Activated naive CD4-positive, alpha-beta T cell treated with anti-CD3 and anti-CD28 coated beads for 36 hours (primary cell): Measurements from ENCODE around the gene CHMP3. TPM values are rescaled to one million over a fixed set of nuclear protein-coding genes. Genes with fewer than 3 reads are reported as not detected.
"Not testable (repeated sequence)": the region's sequence is repeated elsewhere in the genome, so short reads cannot be mapped to it uniquely, and the experiment has no call there.

ENCODE experiments used
- CTCF ChIA-PET: fragments of 350-600 bp; sonication (Branson Sonifier 250); formaldehyde crosslinking; loops from one replicate; lab custom pipeline; 2021; ENCODE audit warnings: antibody characterized with exemption; lab: Charles Lee
- DNase-seq: peaks from one replicate; pipeline ENCODE4 v3.0.0-alpha.2; 2020
- H3K27ac Mint-ChIP-seq: one replicate; pipeline ENCODE4 v1.8.0; 2021; ENCODE audit warnings: mild to moderate bottlenecking, mixed read lengths
- H3K27me3 Mint-ChIP-seq: one replicate; pipeline ENCODE4 v1.8.0; 2021; ENCODE audit warnings: low read depth, mixed read lengths
- H3K36me3 Mint-ChIP-seq: one replicate; pipeline ENCODE4 v1.8.0; 2021; ENCODE audit warnings: low read depth, mixed read lengths
- H3K4me1 Mint-ChIP-seq: one replicate; pipeline ENCODE4 v1.8.0; 2021; ENCODE audit warnings: low read depth, mixed read lengths
- H3K4me3 Mint-ChIP-seq: one replicate; pipeline ENCODE4 v1.8.0; 2021; ENCODE audit warnings: mild to moderate bottlenecking, moderate library complexity, mixed read lengths
- H3K9me3 Mint-ChIP-seq: one replicate; pipeline ENCODE4 v1.8.0; 2021; ENCODE audit warnings: mixed read lengths
- intact Hi-C: fragments of 100-400 bp; cut with micrococcal nuclease; formaldehyde crosslinking; loops from one replicate; pipeline ENCODE4 v1.15.1; 2023
- total RNA-seq, 2 experiments: library from RNA; stranded (reverse); gene quantifications; one replicate each; pipeline ENCODE4 v1.2.3, GENCODE V29; 2021

Gene CHMP3
- total RNA-seq = 10 to 100 TPM; 27.0 to 29.6 TPM

DNA sequence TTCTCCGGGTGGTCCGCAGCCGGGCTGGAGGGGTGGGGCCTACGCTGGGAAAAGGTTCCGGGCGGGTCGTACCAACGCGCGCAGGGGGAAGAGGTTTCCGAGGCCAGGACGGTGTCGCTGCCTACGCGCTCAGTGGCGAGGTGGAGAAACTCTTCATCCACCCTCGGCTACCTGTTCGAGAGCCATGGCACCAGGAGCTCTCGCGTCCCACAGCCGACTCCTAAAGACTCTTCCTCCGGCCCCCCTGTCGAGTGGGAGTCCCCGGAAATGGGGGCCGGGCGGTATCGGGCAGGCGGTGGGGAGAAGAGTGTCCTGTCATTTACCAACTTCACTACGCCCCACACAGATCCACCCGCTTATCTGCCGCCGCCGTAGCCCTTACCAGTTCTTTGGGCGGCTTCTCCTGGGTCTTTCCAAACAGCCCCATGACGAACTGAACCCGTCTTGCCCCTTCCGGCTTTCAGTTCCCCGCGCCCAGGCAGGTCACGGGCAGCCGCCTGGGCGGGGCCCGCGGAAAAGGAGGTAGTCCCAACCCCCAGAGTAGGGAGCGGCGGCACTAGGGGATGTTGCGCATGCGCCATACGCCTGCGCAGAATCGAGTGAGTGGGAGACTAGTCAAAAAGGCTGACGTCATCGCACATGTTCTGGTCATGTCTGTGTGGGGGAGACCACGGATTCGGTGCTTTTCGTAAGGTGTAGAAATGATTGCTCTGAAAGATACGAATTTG, at the start of gene CHMP3:
CHMP3 (minus strand) TSS at position 522 of the 728 bp plus-strand sequence; CDS start at position 427, 95 bp downstream.
- peak; percentile 97 for DNase-seq
- Mint-ChIP-seq H3K27ac (peak within 1 kb of the TSS; percentile 99), H3K4me1 (peaks cover 25% of the 10 kb centered on the region), H3K36me3 (peaks cover 17% of the 10 kb centered on the region), H3K27me3 (no peaks in the 10 kb centered on the region), H3K9me3 (no peaks in the 10 kb centered on the region), H3K4me3 (peak within 1 kb of the TSS; percentile 92)
- intact Hi-C loops = loop anchor here (1.0 to 10.0 kb wide), 8 partner anchors 10 to 951 kb away; partner anchors contain the start of genes C2orf68, IMMT, KDM3A and MRPL35
- CTCF ChIA-PET = interaction anchor here (1.2 kb wide), 1 partner anchor 59 kb away, joined by 3 read pairs; no protein-coding TSS in a partner anchor

DNA sequence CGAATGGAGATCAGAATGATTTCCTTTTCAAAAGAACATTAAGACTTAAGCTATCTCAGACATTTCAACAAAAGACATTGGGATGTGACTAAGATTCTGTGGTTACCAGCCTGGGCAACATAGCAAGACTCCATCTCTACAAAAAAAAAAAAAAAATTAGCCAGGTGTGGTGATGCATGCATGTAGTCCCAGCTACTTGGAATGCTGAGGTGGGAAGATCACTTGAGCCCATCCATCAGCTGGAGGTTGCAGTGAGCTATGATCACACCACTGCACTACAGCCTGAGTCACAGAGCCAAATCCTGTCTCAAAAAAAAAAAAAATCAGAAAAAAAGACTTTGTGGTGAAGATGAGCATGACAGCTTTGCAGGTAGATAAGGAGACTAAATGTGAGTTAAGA, 47.6 kb upstream of the CHMP3 start:
- Mint-ChIP-seq H3K36me3 (peaks cover 32% of the 10 kb centered on the region), H3K27ac (no peak overlapping the region), H3K27me3 (no peaks in the 10 kb centered on the region), H3K9me3 (no peaks in the 10 kb centered on the region), H3K4me3 (no peak overlapping the region), H3K4me1 (peaks cover 22% of the 10 kb centered on the region)
- CTCF ChIA-PET = interaction anchor here (0.7 to 1.8 kb wide), 2 partner anchors 10 to 12 kb away, joined by 3 read pairs; no protein-coding TSS in a partner anchor
- DNase-seq = no peak
- intact Hi-C loops = loop anchor here (1.0 kb wide), 1 partner anchor 8 kb away; no protein-coding TSS in a partner anchor

DNA sequence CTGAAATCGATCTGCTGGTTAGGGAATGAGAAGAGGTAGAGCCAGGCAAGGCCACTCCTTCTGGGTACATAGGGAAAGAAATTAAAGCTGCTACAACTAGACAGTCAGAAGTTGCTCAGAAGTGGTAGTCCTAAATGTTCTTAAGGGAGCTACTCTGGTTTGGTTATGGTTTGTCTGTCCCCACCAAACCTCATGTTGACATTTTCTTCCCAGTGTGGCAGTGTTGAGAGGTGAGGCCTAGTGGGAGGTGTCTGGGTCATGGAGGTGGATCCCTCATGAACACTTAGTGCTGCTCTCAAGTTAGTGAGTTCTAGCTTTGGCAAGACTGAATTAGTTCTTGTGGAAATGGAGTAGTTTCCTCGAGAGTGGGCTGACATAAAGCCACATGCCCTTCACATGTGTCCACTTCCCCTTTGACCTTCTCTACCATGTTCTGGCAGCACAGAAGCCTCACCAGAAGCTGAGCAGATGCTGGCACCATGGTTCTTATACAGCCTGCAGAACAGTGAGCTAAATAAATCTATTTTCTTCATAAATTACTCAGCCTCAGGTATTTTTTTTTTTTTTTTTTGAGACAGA, 45.7 kb upstream of the CHMP3 start:
- H3K4me1 Mint-ChIP-seq = peaks cover 19% of the 10 kb centered on the region
- intact Hi-C loops = no loop called here
- H3K9me3 Mint-ChIP-seq = no peaks in the 10 kb centered on the region
- H3K27me3 Mint-ChIP-seq = no peaks in the 10 kb centered on the region
- CTCF ChIA-PET = interaction anchor here (0.6 to 1.8 kb wide), 3 partner anchors 14 to 94 kb away, joined by 3 read pairs; no protein-coding TSS in a partner anchor
- H3K36me3 Mint-ChIP-seq = peaks cover 44% of the 10 kb centered on the region
- no peak overlapping the region for H3K27ac Mint-ChIP-seq
- H3K4me3 Mint-ChIP-seq = no peak overlapping the region
- no peak for DNase-seq

DNA sequence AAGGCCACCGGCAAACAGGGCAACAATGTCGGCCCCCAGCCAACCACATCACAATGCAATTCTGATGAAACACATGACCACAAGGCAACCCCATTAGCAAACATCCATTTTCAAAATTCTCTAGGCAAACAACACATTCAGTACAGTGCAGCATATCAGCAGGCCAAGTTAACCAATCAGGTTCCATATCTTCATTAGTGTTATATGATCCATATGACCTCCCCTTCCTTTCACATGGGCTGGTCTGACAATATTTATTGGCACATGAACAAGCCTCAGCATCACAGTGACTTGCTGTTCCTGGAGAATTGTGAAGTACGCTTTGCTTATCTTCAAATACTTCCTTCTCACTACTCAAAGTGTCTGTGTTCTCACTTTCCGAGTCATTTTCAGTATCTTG, 40.7 kb upstream of the CHMP3 start:
- peaks cover 1% of the 10 kb centered on the region for H3K4me1 Mint-ChIP-seq
- CTCF ChIA-PET = interaction anchor here (1.0 kb wide), 1 partner anchor 12 kb away, joined by 5 read pairs; no protein-coding TSS in a partner anchor
- no peaks in the 10 kb centered on the region for H3K9me3 Mint-ChIP-seq
- no peaks in the 10 kb centered on the region for H3K27me3 Mint-ChIP-seq
- intact Hi-C loops = loop anchor here (2.0 kb wide), 1 partner anchor 17 kb away; no protein-coding TSS in a partner anchor
- H3K27ac Mint-ChIP-seq = no peak overlapping the region
- peaks cover 32% of the 10 kb centered on the region for H3K36me3 Mint-ChIP-seq
- DNase-seq = no peak
- H3K4me3 Mint-ChIP-seq = no peak overlapping the region

DNA sequence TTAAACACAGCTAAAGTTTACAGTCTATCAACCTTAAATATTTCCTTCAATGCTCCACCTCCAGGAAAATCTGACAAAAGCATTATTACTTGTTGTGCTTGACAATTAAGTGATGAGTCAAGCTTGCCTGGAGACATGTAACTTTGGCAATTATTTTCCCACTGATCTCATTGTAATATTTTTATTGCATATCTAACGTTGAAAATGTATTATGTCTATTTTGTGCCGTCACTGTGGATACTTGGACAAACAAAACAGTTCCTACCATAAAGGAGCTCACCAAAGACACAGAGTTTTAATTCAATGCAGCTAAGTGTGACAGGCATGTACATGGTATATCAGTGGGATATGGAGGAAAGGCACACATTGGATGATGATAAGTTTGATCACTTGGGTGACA, 35.7 kb upstream of the CHMP3 start:
- CTCF ChIA-PET = interaction anchor here (0.8 kb wide), 1 partner anchor 15 kb away, joined by 4 read pairs; no protein-coding TSS in a partner anchor
- H3K4me1 Mint-ChIP-seq = no peaks in the 10 kb centered on the region
- DNase-seq = no peak
- H3K4me3 Mint-ChIP-seq = no peak overlapping the region
- H3K27ac Mint-ChIP-seq = no peak overlapping the region
- no peaks in the 10 kb centered on the region for H3K9me3 Mint-ChIP-seq
- H3K36me3 Mint-ChIP-seq = peaks cover 8% of the 10 kb centered on the region
- intact Hi-C loops = no loop called here
- no peaks in the 10 kb centered on the region for H3K27me3 Mint-ChIP-seq

DNA sequence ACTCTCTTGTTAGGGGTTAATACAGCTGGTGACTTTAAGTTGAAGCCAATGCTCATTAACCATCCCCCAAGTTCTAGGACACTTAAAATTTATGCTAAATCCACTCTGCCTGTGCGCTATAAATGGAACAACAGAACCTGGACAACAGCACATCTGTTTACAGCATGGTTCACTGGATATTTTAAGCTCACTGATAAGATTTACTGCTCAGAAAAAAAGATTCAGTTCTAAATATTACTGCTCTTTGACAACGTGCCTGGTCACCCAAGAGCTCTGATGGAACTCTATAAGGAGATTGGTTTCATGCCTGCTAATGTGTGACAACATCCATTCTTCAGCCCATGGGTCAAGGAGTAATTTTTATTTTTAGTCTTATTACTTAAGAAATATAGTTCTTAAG, 32.9 kb upstream of the CHMP3 start:
- no peaks in the 10 kb centered on the region for H3K4me1 Mint-ChIP-seq
- CTCF ChIA-PET = no interaction called here
- intact Hi-C loops = no loop called here
- H3K27ac Mint-ChIP-seq = no peak overlapping the region
- H3K27me3 Mint-ChIP-seq = peaks cover 4% of the 10 kb centered on the region
- H3K36me3 Mint-ChIP-seq = no peaks in the 10 kb centered on the region
- no peak overlapping the region for H3K4me3 Mint-ChIP-seq
- H3K9me3 Mint-ChIP-seq = no peaks in the 10 kb centered on the region
- no peak for DNase-seq

DNA sequence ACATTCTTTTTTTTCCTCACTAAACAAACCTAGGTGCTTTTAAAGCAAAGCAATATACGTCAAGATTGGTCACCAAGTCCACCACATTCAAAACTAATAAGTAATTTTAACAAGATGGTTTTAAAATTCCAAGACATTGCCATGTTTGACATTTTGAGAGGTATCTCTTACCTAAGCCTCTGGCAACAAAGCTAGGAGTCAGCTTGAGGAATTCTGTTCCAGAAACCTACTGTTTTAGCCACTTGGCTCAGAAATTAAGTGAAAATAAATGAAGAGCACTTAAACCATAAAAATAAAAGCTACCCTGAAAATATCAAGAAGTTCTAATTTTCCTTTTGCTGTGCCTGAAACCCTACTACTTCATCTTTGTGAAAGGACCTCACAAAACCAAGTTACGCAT, 30.0 kb upstream of the CHMP3 start:
- Mint-ChIP-seq H3K4me1 (no peaks in the 10 kb centered on the region), H3K4me3 (no peak overlapping the region), H3K27ac (no peak overlapping the region), H3K27me3 (peaks cover 4% of the 10 kb centered on the region), H3K36me3 (peaks cover 2% of the 10 kb centered on the region), H3K9me3 (peaks cover 2% of the 10 kb centered on the region)
- CTCF ChIA-PET = interaction anchor here (0.6 kb wide), 1 partner anchor 226 kb away, joined by 3 read pairs; no protein-coding TSS in a partner anchor
- DNase-seq = no peak
- intact Hi-C loops = no loop called here

DNA sequence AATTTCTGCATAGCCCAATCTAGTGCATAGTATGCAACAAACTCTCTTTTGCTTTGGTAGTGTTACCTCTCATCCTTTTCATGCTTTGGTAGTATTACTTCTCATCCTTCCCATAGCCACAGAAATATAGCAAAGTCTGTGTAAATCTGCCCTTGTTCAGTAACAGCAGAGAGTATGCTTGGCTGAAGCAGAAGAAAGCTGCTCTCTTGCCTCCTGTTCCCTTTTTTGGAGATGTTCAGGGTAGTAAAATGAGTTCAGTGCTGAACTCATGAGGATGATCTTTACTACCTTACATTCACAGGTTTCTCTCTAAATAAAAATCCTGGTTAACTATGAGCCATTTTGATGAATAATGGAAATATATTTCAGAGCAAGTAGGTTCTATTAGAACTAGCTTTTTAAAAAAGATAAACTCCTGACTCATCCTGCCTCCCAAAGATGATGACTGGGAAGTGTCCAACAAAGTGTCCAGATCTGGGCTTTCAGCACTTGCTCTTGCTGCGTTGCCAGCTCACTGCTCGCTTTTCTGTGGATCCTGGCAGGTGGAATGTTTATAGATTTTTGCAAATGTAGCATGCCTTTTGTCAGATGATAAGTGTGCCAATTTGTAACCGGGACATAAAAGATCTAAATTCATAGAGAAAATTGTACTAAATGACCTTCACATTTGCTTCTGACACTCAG, 29.4 kb upstream of the CHMP3 start:
- no peak for DNase-seq
- Mint-ChIP-seq H3K4me1 (no peaks in the 10 kb centered on the region), H3K27ac (no peak overlapping the region), H3K4me3 (no peak overlapping the region), H3K36me3 (peaks cover 2% of the 10 kb centered on the region), H3K27me3 (peaks cover 4% of the 10 kb centered on the region), H3K9me3 (peaks cover 2% of the 10 kb centered on the region)
- CTCF ChIA-PET = interaction anchor here (1.4 kb wide), 1 partner anchor 10 kb away, joined by 4 read pairs; no protein-coding TSS in a partner anchor
- intact Hi-C loops = no loop called here

DNA sequence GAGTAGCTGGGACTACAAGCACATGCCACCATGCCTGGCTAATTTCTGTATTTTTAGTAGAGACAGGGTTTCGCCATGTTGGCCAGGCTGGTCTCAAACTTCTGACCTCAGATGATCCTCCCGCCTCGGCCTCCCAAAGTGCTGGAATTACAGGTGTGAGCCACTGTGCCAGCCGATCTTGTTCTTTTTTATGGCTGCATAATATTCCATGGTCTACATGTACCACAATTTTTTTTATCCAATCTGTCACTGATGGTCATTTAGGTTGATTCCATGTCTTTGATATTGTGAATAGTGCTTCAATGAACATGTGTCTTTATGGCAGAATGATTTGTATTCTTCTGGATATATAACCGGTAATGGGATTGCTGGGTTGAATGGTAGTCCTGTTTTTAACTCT, 26.5 kb upstream of the CHMP3 start:
- H3K4me3 Mint-ChIP-seq = not testable (repeated sequence)

DNA sequence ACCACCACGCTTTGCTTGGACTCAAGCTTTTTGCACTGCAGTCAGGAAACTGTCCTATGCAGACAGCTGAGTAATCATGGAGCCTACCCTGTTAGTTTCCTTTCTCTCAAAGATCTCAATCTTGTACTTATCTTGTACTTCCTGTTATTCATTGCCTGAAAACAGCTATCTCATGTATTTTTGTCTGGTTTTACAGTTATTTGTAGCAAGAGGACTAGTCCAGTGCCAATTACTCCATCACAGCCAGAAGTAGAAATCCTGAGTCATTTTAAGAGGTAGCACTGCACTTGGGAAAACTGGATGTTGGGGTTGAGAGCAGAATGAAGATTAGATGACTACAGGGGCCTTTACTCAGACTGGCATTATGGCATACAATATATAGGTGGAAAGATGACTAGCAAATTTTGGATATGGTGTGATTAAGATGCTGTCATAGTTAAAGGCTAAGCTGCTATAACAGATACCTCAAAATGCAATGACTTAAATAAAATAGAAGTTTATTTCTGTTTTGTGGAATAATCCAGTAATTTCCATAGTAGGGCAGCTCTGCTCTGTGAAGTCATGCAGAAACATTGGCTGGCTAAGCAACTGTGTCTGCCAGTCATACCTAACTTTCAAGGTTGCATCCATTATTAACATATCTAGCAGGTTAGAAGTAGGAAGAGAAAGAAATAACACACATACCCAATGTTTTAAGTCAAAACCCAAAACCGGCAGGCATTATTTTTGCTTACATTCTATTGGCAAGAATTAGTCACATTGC, 21.1 kb upstream of the CHMP3 start:
- CTCF ChIA-PET = interaction anchor here (0.5 to 1.0 kb wide), 2 partner anchors 15 to 216 kb away, joined by 3 to 4 read pairs; no protein-coding TSS in a partner anchor
- intact Hi-C loops = loop anchor here (1.0 to 2.0 kb wide), 2 partner anchors 14 to 39 kb away; partner anchors contain the start of gene RNF103
- Mint-ChIP-seq H3K4me3 (no peak overlapping the region), H3K27ac (peak overlapping the region; percentile 71), H3K36me3 (no peaks in the 10 kb centered on the region), H3K4me1 (peaks cover 18% of the 10 kb centered on the region), H3K9me3 (peaks cover 5% of the 10 kb centered on the region), H3K27me3 (no peaks in the 10 kb centered on the region)
- peak; percentile 22 for DNase-seq

More for the DNA sequence above, 26.5 kb upstream of the CHMP3 start:
- H3K27me3 Mint-ChIP-seq, H3K9me3 Mint-ChIP-seq, H3K27ac Mint-ChIP-seq, H3K36me3 Mint-ChIP-seq, CTCF ChIA-PET, H3K4me1 Mint-ChIP-seq, DNase-seq, intact Hi-C loops: not testable (repeated sequence)

DNA sequence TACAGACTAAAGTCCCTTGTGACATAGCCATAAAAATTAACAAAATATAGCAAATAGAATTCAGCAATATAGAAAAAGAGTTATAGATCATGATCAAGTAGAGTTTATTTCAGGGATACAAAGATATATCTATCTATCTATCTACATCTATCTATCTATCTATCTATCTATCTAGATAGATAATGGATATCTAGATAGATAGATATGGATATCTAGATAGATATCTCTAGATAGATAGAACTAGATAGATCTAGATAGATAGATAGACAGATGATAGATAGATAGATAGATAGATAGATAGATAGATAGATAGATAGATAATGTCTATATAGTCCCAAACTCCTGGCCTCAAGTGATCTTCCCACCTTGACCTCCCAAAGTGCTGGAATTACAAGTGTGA, 17.3 kb upstream of the CHMP3 start:
- Mint-ChIP-seq H3K9me3 (peaks cover 8% of the 10 kb centered on the region), H3K36me3 (no peaks in the 10 kb centered on the region), H3K4me3 (no peak overlapping the region), H3K27ac (no peak overlapping the region), H3K4me1 (peaks cover 18% of the 10 kb centered on the region), H3K27me3 (no peaks in the 10 kb centered on the region)
- intact Hi-C loops = no loop called here
- CTCF ChIA-PET = no interaction called here
- no peak for DNase-seq
